Prostate gland (tissue), 2 donors: ENCODE measurements around the gene PROCR.

ENCODE experiments used
- POLR2AphosphoS5 ChIP-seq: sonication (generic); formaldehyde crosslinking; IDR thresholded peaks from one replicate; pipeline ENCODE4 v1.6.1; 2017; ENCODE audit warnings: antibody characterized with exemption
- TF ChIP-seq, protein P1 (sequence below), 4 experiments: fragments of 200-600 bp in 2 of 4; fragments of 450-650 bp in 2 of 4; sonication (generic) in 2 of 4; IDR thresholded peaks; 1 replicate in 3 of 4; 2 replicates in 1 of 4; pipeline ENCODE4 v1.5.1; 2016 to 2019; ENCODE audit warnings: antibody characterized with exemption in 4 of 4, mild to moderate bottlenecking in 2 of 4, moderate library complexity in 2 of 4

DNA sequence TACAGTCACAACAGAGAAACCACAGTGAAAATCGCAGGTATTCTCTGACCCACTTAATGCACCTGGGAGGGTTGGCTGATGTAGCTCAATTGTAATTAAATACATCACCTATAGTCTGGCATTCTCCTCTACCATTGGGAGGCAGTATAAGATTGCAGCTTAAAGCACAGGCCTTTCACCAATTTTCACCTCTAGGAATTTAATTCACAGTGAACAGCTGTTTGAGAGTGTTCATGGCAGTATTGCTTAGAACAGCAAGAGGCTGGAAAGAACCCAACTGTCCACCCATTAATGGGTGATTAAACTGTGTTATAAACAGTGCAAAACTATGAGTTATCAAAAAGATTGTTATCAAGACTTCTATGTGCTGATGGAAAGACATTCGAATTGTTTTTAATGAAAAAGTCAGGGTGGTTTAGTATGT is 26.7 kb upstream of the PROCR start:
- TF ChIP-seq, protein P1, sequence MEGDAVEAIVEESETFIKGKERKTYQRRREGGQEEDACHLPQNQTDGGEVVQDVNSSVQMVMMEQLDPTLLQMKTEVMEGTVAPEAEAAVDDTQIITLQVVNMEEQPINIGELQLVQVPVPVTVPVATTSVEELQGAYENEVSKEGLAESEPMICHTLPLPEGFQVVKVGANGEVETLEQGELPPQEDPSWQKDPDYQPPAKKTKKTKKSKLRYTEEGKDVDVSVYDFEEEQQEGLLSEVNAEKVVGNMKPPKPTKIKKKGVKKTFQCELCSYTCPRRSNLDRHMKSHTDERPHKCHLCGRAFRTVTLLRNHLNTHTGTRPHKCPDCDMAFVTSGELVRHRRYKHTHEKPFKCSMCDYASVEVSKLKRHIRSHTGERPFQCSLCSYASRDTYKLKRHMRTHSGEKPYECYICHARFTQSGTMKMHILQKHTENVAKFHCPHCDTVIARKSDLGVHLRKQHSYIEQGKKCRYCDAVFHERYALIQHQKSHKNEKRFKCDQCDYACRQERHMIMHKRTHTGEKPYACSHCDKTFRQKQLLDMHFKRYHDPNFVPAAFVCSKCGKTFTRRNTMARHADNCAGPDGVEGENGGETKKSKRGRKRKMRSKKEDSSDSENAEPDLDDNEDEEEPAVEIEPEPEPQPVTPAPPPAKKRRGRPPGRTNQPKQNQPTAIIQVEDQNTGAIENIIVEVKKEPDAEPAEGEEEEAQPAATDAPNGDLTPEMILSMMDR (IDR thresholded peaks at IDR 0.05), result peak in 3 of 4 experiments; percentile 58 to 76 (median 65)
- peak; percentile 40 for TF ChIP-seq POLR2AphosphoS5
